ENCODE results near the gene PTPRR. TPM values are rescaled to one million over a fixed set of nuclear protein-coding genes. Genes with fewer than 3 reads are reported as not detected.

PTPRR gene
- total and polyA plus RNA-seq, 2 donors (not counting 3 experiments of a cell fraction or from before 2014, with no cell fraction given), result 0.46 to 1.1 TPM

DNA sequence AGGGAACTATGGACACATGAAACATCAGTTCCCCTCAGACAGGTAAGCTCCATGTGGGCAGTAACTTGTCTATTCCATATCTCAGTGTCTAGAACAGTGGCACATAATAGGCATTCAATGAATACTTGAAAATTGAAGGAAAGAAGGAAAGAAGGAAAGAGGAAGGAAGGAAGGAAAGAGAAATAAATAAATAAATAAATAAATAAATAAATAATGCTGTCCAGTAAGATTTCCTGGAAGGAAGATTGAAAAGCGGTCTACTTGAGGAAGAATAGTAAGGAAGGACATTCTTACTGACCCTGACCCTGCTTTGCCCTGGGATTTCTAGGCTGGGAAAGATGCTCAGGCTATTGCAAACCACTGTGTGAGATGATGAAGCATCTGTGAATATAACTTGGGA, 91.5 kb downstream of the PTPRR start:
- Histone ChIP-seq H2AFZ (ENCODE audit: low read depth, low read length) (no peak overlapping the region), H3K27ac (ENCODE audit: insufficient read depth, low read depth, low read length) (no peak overlapping the region), H3K9me3 (replicated peaks; ENCODE audit: control insufficient read depth, insufficient read depth, low read length) (no peaks in the 10 kb centered on the region), H3K4me2 (ENCODE audit: insufficient read depth, low read length) (no peak overlapping the region), H3K9me1 (replicated peaks; ENCODE audit: control insufficient read depth, extremely low read depth, insufficient read depth, low read length) (no peaks in the 10 kb centered on the region), H3K9ac (replicated peaks; ENCODE audit: extremely low read depth, insufficient read depth, low read length) (no peak overlapping the region), H3K4me3 (replicated peaks in 1 of 3; ENCODE audit: insufficient read depth in 1 of 3, low read depth in 1 of 3, low read length in 3 of 3) (no peak overlapping the region), H3K4me1 (ENCODE audit: control insufficient read depth, extremely low read depth, insufficient read depth, low read length) (no peaks in the 10 kb centered on the region), H3K79me2 (ENCODE audit: control insufficient read depth, insufficient read depth, low read length) (no peaks in the 10 kb centered on the region), H4K20me1 (replicated peaks; ENCODE audit: control insufficient read depth, extremely low read depth, insufficient read depth, low read length) (no peaks in the 10 kb centered on the region), H3K36me3 (ENCODE audit: control insufficient read depth in 2 of 2, extremely low read depth in 1 of 2, insufficient read depth in 2 of 2, low read length in 2 of 2) (no peaks in the 10 kb centered on the region), H3K27me3 (ENCODE audit: control insufficient read depth in 2 of 2, insufficient read depth in 2 of 2, low read length in 2 of 2) (no peaks in the 10 kb centered on the region)
- dilution Hi-C loops (cut with MboI; ENCODE audit: extremely low pct_ligation_motif_present, low sequenced_read_pairs) (no loop called here), intact Hi-C loops (cut with micrococcal nuclease) (no loop called here)
- DNase-seq (ENCODE audit: low read depth, low spot score) (no peak), FAIRE-seq (no peak)
- CTCF ChIA-PET, result interaction anchor here (1.1 kb wide), 1 partner anchor 11 kb away, joined by 3 read pairs; no protein-coding TSS in a partner anchor
- POLR2A ChIA-PET, result no interaction called here
- TF ChIP-seq GATA2 (IDR thresholded peaks at IDR 0.05; ENCODE audit: insufficient read depth, insufficient read length, low read depth, low read length), result no peak
- BruUV-seq (replicated peaks), result no TSS peak

DNA sequence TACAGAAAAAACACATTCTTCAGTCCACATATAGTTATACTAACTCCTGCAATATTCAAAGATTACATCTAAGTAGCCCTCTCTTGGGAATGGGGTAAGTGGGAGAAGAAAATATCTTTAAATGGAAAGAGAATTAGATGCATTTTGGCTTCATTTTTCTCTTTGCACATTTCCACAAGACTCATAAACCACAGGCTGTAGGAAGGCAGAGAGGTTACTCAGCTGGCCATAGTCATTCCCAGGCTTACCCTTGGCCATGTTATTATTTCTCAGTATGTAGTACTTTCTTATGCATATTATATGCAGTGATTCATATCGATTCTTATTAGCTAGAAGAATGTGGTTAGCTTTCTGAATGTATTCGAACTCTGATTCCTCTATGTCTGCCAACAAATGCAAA, 92.2 kb downstream of the PTPRR start:
- CTCF ChIA-PET, result interaction anchor here (1.1 kb wide), 1 partner anchor 10 kb away, joined by 3 read pairs; no protein-coding TSS in a partner anchor
- no peak for DNase-seq (ENCODE audit: low read depth, low spot score)
- Histone ChIP-seq H3K27ac (ENCODE audit: insufficient read depth, low read depth, low read length) (no peak overlapping the region), H3K36me3 (ENCODE audit: control insufficient read depth in 2 of 2, extremely low read depth in 1 of 2, insufficient read depth in 2 of 2, low read length in 2 of 2) (no peaks in the 10 kb centered on the region), H3K4me3 (replicated peaks in 1 of 3; ENCODE audit: insufficient read depth in 1 of 3, low read depth in 1 of 3, low read length in 3 of 3) (no peak overlapping the region), H3K9me1 (replicated peaks; ENCODE audit: control insufficient read depth, extremely low read depth, insufficient read depth, low read length) (no peaks in the 10 kb centered on the region), H3K9ac (replicated peaks; ENCODE audit: extremely low read depth, insufficient read depth, low read length) (no peak overlapping the region), H3K27me3 (ENCODE audit: control insufficient read depth in 2 of 2, insufficient read depth in 2 of 2, low read length in 2 of 2) (no peaks in the 10 kb centered on the region), H2AFZ (ENCODE audit: low read depth, low read length) (no peak overlapping the region), H3K4me1 (ENCODE audit: control insufficient read depth, extremely low read depth, insufficient read depth, low read length) (no peaks in the 10 kb centered on the region), H3K79me2 (ENCODE audit: control insufficient read depth, insufficient read depth, low read length) (no peaks in the 10 kb centered on the region), H3K4me2 (ENCODE audit: insufficient read depth, low read length) (no peak overlapping the region), H4K20me1 (replicated peaks; ENCODE audit: control insufficient read depth, extremely low read depth, insufficient read depth, low read length) (no peaks in the 10 kb centered on the region), H3K9me3 (replicated peaks; ENCODE audit: control insufficient read depth, insufficient read depth, low read length) (no peaks in the 10 kb centered on the region)
- no TSS peak for BruUV-seq (replicated peaks)
- dilution Hi-C loops (cut with MboI; ENCODE audit: extremely low pct_ligation_motif_present, low sequenced_read_pairs) (no loop called here), intact Hi-C loops (cut with micrococcal nuclease) (no loop called here)
- POLR2A ChIA-PET, result no interaction called here
- FAIRE-seq, result no peak
- no peak for TF ChIP-seq FOS (IDR thresholded peaks at IDR 0.05; ENCODE audit: borderline replicate concordance, insufficient read depth, low read length)
- TF ChIP-seq, protein P1, sequence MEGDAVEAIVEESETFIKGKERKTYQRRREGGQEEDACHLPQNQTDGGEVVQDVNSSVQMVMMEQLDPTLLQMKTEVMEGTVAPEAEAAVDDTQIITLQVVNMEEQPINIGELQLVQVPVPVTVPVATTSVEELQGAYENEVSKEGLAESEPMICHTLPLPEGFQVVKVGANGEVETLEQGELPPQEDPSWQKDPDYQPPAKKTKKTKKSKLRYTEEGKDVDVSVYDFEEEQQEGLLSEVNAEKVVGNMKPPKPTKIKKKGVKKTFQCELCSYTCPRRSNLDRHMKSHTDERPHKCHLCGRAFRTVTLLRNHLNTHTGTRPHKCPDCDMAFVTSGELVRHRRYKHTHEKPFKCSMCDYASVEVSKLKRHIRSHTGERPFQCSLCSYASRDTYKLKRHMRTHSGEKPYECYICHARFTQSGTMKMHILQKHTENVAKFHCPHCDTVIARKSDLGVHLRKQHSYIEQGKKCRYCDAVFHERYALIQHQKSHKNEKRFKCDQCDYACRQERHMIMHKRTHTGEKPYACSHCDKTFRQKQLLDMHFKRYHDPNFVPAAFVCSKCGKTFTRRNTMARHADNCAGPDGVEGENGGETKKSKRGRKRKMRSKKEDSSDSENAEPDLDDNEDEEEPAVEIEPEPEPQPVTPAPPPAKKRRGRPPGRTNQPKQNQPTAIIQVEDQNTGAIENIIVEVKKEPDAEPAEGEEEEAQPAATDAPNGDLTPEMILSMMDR (IDR thresholded peaks at IDR 0.05; ENCODE audit: extremely low read depth in 1 of 2, insufficient read depth in 1 of 2, low read depth in 1 of 2, low read length in 2 of 2), result no peak
- TF ChIP-seq MYC (IDR thresholded peaks at IDR 0.05; ENCODE audit: low read depth, low read length), result no peak
- TF ChIP-seq POLR2AphosphoS5 (IDR thresholded peaks at IDR 0.05; ENCODE audit: insufficient read depth, low read depth, low read length), result no peak
- no peak for TF ChIP-seq EZH2 (IDR thresholded peaks at IDR 0.05; ENCODE audit: borderline replicate concordance, low read depth, low read length, severe bottlenecking)
- TF ChIP-seq JUN (IDR thresholded peaks at IDR 0.05; ENCODE audit: borderline replicate concordance, insufficient read depth, insufficient read length, low read depth), result no peak
